Measurements from ENCODE around the gene PDE4D. TPM values are rescaled to one million over a fixed set of nuclear protein-coding genes. Genes with fewer than 3 reads are reported as not detected.
"Not testable (repeated sequence)": the region's sequence is repeated elsewhere in the genome, so short reads cannot be mapped to it uniquely, and the experiment has no call there.

PDE4D gene
- polyA plus RNA-seq, 4 donors: 19.4 to 35.9 (median 23.1) TPM

- DNase-seq (ENCODE audit: low read depth in 4 of 4, low spot score in 2 of 4): no peak
Measured at GRCh38 chr5:59487772-59488729, 405.5 kb downstream of the PDE4D start.

- DNase-seq (ENCODE audit: low read depth in 4 of 4, low spot score in 2 of 4): no peak
Measured at GRCh38 chr5:59487068-59487686, 406.3 kb downstream of the PDE4D start.

- DNase-seq (ENCODE audit: low read depth in 4 of 4, low spot score in 2 of 4): no peak
Measured at GRCh38 chr5:59486508-59486907, 407.0 kb downstream of the PDE4D start.

GRCh38 chr5:59485629-59486439 is 407.7 kb downstream of the PDE4D start:
- DNase-seq (ENCODE audit: low read depth in 4 of 4, low spot score in 2 of 4): no peak

- DNase-seq (ENCODE audit: low read depth in 4 of 4, low spot score in 2 of 4): no peak
Measured at GRCh38 chr5:59485107-59485506, 408.4 kb downstream of the PDE4D start.

- no peak for DNase-seq (ENCODE audit: low read depth in 4 of 4, low spot score in 2 of 4)
Measured at GRCh38 chr5:59484618-59485017, 408.9 kb downstream of the PDE4D start.

- DNase-seq (ENCODE audit: low read depth in 4 of 4, low spot score in 2 of 4): no peak
Measured at GRCh38 chr5:59483971-59484472, 409.5 kb downstream of the PDE4D start.

- no peak for DNase-seq (ENCODE audit: low read depth in 4 of 4, low spot score in 2 of 4)
Measured at GRCh38 chr5:59479086-59479485, 414.4 kb downstream of the PDE4D start.

GRCh38 chr5:59474324-59474723 is 419.2 kb downstream of the PDE4D start:
- DNase-seq (ENCODE audit: low read depth in 4 of 4, low spot score in 2 of 4): no peak

GRCh38 chr5:59473611-59474010 is 419.9 kb downstream of the PDE4D start:
- no peak for DNase-seq (ENCODE audit: low read depth in 4 of 4, low spot score in 2 of 4)

- DNase-seq (ENCODE audit: low read depth in 4 of 4, low spot score in 2 of 4): no peak
Measured at GRCh38 chr5:59471463-59471862, 422.1 kb downstream of the PDE4D start.

GRCh38 chr5:59467969-59468368 is 425.6 kb downstream of the PDE4D start:
- no peak for DNase-seq (ENCODE audit: low read depth in 4 of 4, low spot score in 2 of 4)

GRCh38 chr5:59466271-59466670 is 427.3 kb downstream of the PDE4D start:
- DNase-seq (ENCODE audit: low read depth in 4 of 4, low spot score in 2 of 4): no peak

GRCh38 chr5:59464969-59465368 is 428.6 kb downstream of the PDE4D start:
- DNase-seq (ENCODE audit: low read depth in 4 of 4, low spot score in 2 of 4): no peak

- not testable (repeated sequence) for DNase-seq (ENCODE audit: low read depth in 4 of 4, low spot score in 2 of 4)
Measured at GRCh38 chr5:59463618-59464166, 429.8 kb downstream of the PDE4D start.

GRCh38 chr5:59462956-59463355 is 430.6 kb downstream of the PDE4D start:
- DNase-seq (ENCODE audit: low read depth in 4 of 4, low spot score in 2 of 4): no peak

GRCh38 chr5:59460368-59461153 is 433.0 kb downstream of the PDE4D start:
- no peak for DNase-seq (ENCODE audit: low read depth in 4 of 4, low spot score in 2 of 4)

GRCh38 chr5:59458966-59459729 is 434.4 kb downstream of the PDE4D start:
- no peak for DNase-seq (ENCODE audit: low read depth in 4 of 4, low spot score in 2 of 4)

- no peak for DNase-seq (ENCODE audit: low read depth in 4 of 4, low spot score in 2 of 4)
Measured at GRCh38 chr5:59458321-59458720, 435.2 kb downstream of the PDE4D start.

All from left renal cortex interstitium (tissue), 4 donors.